Neural crest cell (in vitro differentiated cells): ENCODE data around the gene FAM50B. TPM values are rescaled to one million over a fixed set of nuclear protein-coding genes. Genes with fewer than 3 reads are reported as not detected.

Source experiments
- DNase-seq: peaks from one replicate; pipeline ENCODE4 v3.0.0; 2021; ENCODE audit warnings: low read depth, mixed read lengths, low spot score
- H3K27ac Mint-ChIP-seq: one replicate; pipeline ENCODE4 v1.8.0; 2021; ENCODE audit warnings: mild to moderate bottlenecking, mixed read lengths; ENCODE audit not compliant: unreplicated experiment
- H3K27me3 Mint-ChIP-seq: 2 replicates; pipeline ENCODE4 v1.8.0; 2021; ENCODE audit warnings: low read depth, mild to moderate bottlenecking, mixed read lengths
- H3K36me3 Mint-ChIP-seq: 2 replicates; pipeline ENCODE4 v1.8.0; 2021; ENCODE audit warnings: low read depth, mild to moderate bottlenecking, mixed read lengths
- H3K4me1 Mint-ChIP-seq: 2 replicates; pipeline ENCODE4 v1.8.0; 2021; ENCODE audit warnings: mixed read lengths
- H3K4me3 Mint-ChIP-seq: one replicate; pipeline ENCODE4 v1.8.0; 2021; ENCODE audit warnings: mild to moderate bottlenecking, mixed read lengths
- H3K9me3 Mint-ChIP-seq: 2 replicates; pipeline ENCODE4 v1.8.0; 2021; ENCODE audit warnings: mixed read lengths
- CTCF ChIP-seq: fragments of 200-600 bp; sonication (generic); conservative IDR thresholded peaks from 2 replicates; pipeline ENCODE4 v1.5.0; 2021; ENCODE audit warnings: antibody characterized with exemption, mild to moderate bottlenecking
- total RNA-seq: library from RNA; stranded (reverse); gene quantifications from 2 replicates; pipeline ENCODE4 v1.2.1, GENCODE V29; 2021

The FAM50B gene
- total RNA-seq, 1 donor from 2014 or later, result 2.9 TPM

- Mint-ChIP-seq H3K4me3 (no peak overlapping the region), H3K27ac (no peak overlapping the region), H3K27me3 (no peaks in the 10 kb centered on the region), H3K9me3 (no peaks in the 10 kb centered on the region), H3K36me3 (no peaks in the 10 kb centered on the region), H3K4me1 (peaks cover 4% of the 10 kb centered on the region)
- no peak for DNase-seq
- no peak for TF ChIP-seq CTCF
Measured at GRCh38 chr6:3870528-3870925, 21.4 kb downstream of the FAM50B start.

GRCh38 chr6:3871515-3871914, 22.3 kb downstream of the FAM50B start:
- Mint-ChIP-seq H3K27me3 (no peaks in the 10 kb centered on the region), H3K9me3 (no peaks in the 10 kb centered on the region), H3K4me1 (peaks cover 4% of the 10 kb centered on the region), H3K27ac (no peak overlapping the region), H3K4me3 (no peak overlapping the region), H3K36me3 (no peaks in the 10 kb centered on the region)
- no peak for TF ChIP-seq CTCF
- no peak for DNase-seq

GRCh38 chr6:3871939-3872338, 22.8 kb downstream of the FAM50B start:
- no peak for DNase-seq
- no peak overlapping the region for H3K27ac Mint-ChIP-seq
- H3K4me1 Mint-ChIP-seq, result peaks cover 4% of the 10 kb centered on the region
- no peaks in the 10 kb centered on the region for H3K36me3 Mint-ChIP-seq
- H3K27me3 Mint-ChIP-seq, result no peaks in the 10 kb centered on the region
- H3K4me3 Mint-ChIP-seq, result no peak overlapping the region
- H3K9me3 Mint-ChIP-seq, result no peaks in the 10 kb centered on the region
- TF ChIP-seq CTCF, result no peak

GRCh38 chr6:3872370-3872854, 23.2 kb downstream of the FAM50B start:
- no peaks in the 10 kb centered on the region for H3K36me3 Mint-ChIP-seq
- no peak overlapping the region for H3K27ac Mint-ChIP-seq
- peaks cover 4% of the 10 kb centered on the region for H3K4me1 Mint-ChIP-seq
- no peak for DNase-seq
- no peaks in the 10 kb centered on the region for H3K27me3 Mint-ChIP-seq
- H3K9me3 Mint-ChIP-seq, result no peaks in the 10 kb centered on the region
- no peak overlapping the region for H3K4me3 Mint-ChIP-seq
- TF ChIP-seq CTCF, result no peak

GRCh38 chr6:3873051-3873450, 23.9 kb downstream of the FAM50B start:
- H3K9me3 Mint-ChIP-seq, result no peaks in the 10 kb centered on the region
- H3K27ac Mint-ChIP-seq, result no peak overlapping the region
- H3K36me3 Mint-ChIP-seq, result no peaks in the 10 kb centered on the region
- peaks cover 4% of the 10 kb centered on the region for H3K4me1 Mint-ChIP-seq
- H3K4me3 Mint-ChIP-seq, result no peak overlapping the region
- no peak for DNase-seq
- TF ChIP-seq CTCF, result no peak
- H3K27me3 Mint-ChIP-seq, result no peaks in the 10 kb centered on the region

GRCh38 chr6:3874069-3874468, 24.9 kb downstream of the FAM50B start:
- no peaks in the 10 kb centered on the region for H3K4me1 Mint-ChIP-seq
- H3K36me3 Mint-ChIP-seq, result no peaks in the 10 kb centered on the region
- DNase-seq, result no peak
- no peak overlapping the region for H3K4me3 Mint-ChIP-seq
- no peak overlapping the region for H3K27ac Mint-ChIP-seq
- H3K27me3 Mint-ChIP-seq, result no peaks in the 10 kb centered on the region
- H3K9me3 Mint-ChIP-seq, result no peaks in the 10 kb centered on the region
- no peak for TF ChIP-seq CTCF
